ENCODE measurements around the gene TAAR1. TPM values are rescaled to one million over a fixed set of nuclear protein-coding genes. Genes with fewer than 3 reads are reported as not detected.

Gene TAAR1
- total RNA-seq, 1 experiment from 2014 or later: not detected

DNA sequence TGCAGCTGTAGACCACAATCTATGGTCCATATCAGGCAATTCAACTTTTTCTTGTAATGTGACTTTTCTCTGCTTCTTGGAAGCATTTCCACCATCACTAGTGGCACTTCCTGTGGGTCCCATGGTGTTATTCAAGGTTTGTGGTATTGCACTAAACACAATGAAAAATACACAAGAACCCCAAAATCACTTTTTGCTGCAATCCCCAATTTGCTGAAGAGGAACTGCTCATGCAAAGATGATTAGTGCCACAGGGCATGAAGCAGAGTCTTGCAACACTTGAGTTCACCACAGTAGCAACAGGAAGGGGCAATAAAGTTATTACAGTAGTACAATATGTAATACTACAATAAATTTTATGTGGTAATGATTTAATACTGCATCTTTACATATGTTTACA is 16.8 kb upstream of the TAAR1 start (continued):
- TF ChIP-seq ZNF532 (CRISPR knock-in tag; IDR thresholded peaks at IDR 0.05; ENCODE audit: borderline replicate concordance) (no peak), GABPB1 (CRISPR knock-in tag; IDR thresholded peaks at IDR 0.05) (no peak), TEAD1 (CRISPR knock-in tag; IDR thresholded peaks at IDR 0.05) (no peak), NR1H2 (CRISPR knock-in tag; IDR thresholded peaks at IDR 0.05) (no peak), NFATC4 (CRISPR knock-in tag; IDR thresholded peaks at IDR 0.05) (no peak)
- TF ChIP-seq, protein P1, sequence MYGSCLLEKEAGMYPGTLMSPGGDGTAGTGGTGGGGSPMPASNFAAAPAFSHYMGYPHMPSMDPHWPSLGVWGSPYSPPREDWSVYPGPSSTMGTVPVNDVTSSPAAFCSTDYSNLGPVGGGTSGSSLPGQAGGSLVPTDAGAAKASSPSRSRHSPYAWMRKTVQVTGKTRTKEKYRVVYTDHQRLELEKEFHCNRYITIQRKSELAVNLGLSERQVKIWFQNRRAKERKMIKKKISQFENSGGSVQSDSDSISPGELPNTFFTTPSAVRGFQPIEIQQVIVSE (CRISPR knock-in tag; IDR thresholded peaks at IDR 0.05; ENCODE audit: borderline replicate concordance): no peak
- TF ChIP-seq, protein P2, sequence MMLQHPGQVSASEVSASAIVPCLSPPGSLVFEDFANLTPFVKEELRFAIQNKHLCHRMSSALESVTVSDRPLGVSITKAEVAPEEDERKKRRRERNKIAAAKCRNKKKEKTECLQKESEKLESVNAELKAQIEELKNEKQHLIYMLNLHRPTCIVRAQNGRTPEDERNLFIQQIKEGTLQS (CRISPR knock-in tag; conservative IDR thresholded peaks at IDR 0.05): no peak
- TF ChIP-seq, protein P3, sequence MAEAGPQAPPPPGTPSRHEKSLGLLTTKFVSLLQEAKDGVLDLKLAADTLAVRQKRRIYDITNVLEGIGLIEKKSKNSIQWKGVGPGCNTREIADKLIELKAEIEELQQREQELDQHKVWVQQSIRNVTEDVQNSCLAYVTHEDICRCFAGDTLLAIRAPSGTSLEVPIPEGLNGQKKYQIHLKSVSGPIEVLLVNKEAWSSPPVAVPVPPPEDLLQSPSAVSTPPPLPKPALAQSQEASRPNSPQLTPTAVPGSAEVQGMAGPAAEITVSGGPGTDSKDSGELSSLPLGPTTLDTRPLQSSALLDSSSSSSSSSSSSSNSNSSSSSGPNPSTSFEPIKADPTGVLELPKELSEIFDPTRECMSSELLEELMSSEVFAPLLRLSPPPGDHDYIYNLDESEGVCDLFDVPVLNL (CRISPR knock-in tag; IDR thresholded peaks at IDR 0.05; ENCODE audit: borderline replicate concordance, low read depth): no peak
- TF ChIP-seq, protein P4, sequence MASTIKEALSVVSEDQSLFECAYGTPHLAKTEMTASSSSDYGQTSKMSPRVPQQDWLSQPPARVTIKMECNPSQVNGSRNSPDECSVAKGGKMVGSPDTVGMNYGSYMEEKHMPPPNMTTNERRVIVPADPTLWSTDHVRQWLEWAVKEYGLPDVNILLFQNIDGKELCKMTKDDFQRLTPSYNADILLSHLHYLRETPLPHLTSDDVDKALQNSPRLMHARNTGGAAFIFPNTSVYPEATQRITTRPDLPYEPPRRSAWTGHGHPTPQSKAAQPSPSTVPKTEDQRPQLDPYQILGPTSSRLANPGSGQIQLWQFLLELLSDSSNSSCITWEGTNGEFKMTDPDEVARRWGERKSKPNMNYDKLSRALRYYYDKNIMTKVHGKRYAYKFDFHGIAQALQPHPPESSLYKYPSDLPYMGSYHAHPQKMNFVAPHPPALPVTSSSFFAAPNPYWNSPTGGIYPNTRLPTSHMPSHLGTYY (CRISPR knock-in tag; IDR thresholded peaks at IDR 0.05): no peak

- H3K36me3 Mint-ChIP-seq: no peaks in the 10 kb centered on the region
- ATAC-seq (peak; percentile 77), DNase-seq (ENCODE audit: low spot score) (no peak)
- no peaks in the 10 kb centered on the region for H3K4me1 Mint-ChIP-seq
- CTCF ChIA-PET: interaction anchor here (1.4 kb wide), 1 partner anchor 40 kb away, joined by 5 read pairs; no protein-coding TSS in a partner anchor
- H3K27ac Mint-ChIP-seq: 0 out of 2 replicates have a peak overlapping the region, but pooled peaks have one; percentile 4
- no peak overlapping the region for H3K4me3 Mint-ChIP-seq
- POLR2A ChIA-PET: no interaction called here
- no peaks in the 10 kb centered on the region for H3K27me3 Mint-ChIP-seq (ENCODE audit: low read depth)
- H3K9me3 Mint-ChIP-seq: no peaks in the 10 kb centered on the region
- TF ChIP-seq ZNF317 (CRISPR knock-in tag; IDR thresholded peaks at IDR 0.05; ENCODE audit: borderline replicate concordance, low read depth) (no peak), MYBL2 (CRISPR knock-in tag; IDR thresholded peaks at IDR 0.05) (no peak), NFATC4 (CRISPR knock-in tag; IDR thresholded peaks at IDR 0.05) (no peak), ESRRA (CRISPR knock-in tag; IDR thresholded peaks at IDR 0.05; ENCODE audit: borderline replicate concordance) (no peak), NR3C1 (CRISPR knock-in tag; conservative IDR thresholded peaks at IDR 0.05; ENCODE audit: low read depth) (no peak), JUN (CRISPR knock-in tag; IDR thresholded peaks at IDR 0.05) (no peak), FOXJ3 (CRISPR knock-in tag; IDR thresholded peaks at IDR 0.05; ENCODE audit: borderline replicate concordance) (no peak), IRF2 (CRISPR knock-in tag; IDR thresholded peaks at IDR 0.05; ENCODE audit: borderline replicate concordance, low read depth) (no peak), CREB1 (CRISPR knock-in tag; IDR thresholded peaks at IDR 0.05) (no peak)
- TF ChIP-seq, protein P5, sequence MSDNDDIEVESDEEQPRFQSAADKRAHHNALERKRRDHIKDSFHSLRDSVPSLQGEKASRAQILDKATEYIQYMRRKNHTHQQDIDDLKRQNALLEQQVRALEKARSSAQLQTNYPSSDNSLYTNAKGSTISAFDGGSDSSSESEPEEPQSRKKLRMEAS (CRISPR knock-in tag; IDR thresholded peaks at IDR 0.05): no peak
- TF ChIP-seq, protein P6, sequence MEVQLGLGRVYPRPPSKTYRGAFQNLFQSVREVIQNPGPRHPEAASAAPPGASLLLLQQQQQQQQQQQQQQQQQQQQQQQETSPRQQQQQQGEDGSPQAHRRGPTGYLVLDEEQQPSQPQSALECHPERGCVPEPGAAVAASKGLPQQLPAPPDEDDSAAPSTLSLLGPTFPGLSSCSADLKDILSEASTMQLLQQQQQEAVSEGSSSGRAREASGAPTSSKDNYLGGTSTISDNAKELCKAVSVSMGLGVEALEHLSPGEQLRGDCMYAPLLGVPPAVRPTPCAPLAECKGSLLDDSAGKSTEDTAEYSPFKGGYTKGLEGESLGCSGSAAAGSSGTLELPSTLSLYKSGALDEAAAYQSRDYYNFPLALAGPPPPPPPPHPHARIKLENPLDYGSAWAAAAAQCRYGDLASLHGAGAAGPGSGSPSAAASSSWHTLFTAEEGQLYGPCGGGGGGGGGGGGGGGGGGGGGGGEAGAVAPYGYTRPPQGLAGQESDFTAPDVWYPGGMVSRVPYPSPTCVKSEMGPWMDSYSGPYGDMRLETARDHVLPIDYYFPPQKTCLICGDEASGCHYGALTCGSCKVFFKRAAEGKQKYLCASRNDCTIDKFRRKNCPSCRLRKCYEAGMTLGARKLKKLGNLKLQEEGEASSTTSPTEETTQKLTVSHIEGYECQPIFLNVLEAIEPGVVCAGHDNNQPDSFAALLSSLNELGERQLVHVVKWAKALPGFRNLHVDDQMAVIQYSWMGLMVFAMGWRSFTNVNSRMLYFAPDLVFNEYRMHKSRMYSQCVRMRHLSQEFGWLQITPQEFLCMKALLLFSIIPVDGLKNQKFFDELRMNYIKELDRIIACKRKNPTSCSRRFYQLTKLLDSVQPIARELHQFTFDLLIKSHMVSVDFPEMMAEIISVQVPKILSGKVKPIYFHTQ (CRISPR knock-in tag; IDR thresholded peaks at IDR 0.05): no peak
- TF ChIP-seq, protein P7, sequence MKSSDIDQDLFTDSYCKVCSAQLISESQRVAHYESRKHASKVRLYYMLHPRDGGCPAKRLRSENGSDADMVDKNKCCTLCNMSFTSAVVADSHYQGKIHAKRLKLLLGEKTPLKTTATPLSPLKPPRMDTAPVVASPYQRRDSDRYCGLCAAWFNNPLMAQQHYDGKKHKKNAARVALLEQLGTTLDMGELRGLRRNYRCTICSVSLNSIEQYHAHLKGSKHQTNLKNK (CRISPR knock-in tag; IDR thresholded peaks at IDR 0.05): no peak
- TF ChIP-seq, protein P8, sequence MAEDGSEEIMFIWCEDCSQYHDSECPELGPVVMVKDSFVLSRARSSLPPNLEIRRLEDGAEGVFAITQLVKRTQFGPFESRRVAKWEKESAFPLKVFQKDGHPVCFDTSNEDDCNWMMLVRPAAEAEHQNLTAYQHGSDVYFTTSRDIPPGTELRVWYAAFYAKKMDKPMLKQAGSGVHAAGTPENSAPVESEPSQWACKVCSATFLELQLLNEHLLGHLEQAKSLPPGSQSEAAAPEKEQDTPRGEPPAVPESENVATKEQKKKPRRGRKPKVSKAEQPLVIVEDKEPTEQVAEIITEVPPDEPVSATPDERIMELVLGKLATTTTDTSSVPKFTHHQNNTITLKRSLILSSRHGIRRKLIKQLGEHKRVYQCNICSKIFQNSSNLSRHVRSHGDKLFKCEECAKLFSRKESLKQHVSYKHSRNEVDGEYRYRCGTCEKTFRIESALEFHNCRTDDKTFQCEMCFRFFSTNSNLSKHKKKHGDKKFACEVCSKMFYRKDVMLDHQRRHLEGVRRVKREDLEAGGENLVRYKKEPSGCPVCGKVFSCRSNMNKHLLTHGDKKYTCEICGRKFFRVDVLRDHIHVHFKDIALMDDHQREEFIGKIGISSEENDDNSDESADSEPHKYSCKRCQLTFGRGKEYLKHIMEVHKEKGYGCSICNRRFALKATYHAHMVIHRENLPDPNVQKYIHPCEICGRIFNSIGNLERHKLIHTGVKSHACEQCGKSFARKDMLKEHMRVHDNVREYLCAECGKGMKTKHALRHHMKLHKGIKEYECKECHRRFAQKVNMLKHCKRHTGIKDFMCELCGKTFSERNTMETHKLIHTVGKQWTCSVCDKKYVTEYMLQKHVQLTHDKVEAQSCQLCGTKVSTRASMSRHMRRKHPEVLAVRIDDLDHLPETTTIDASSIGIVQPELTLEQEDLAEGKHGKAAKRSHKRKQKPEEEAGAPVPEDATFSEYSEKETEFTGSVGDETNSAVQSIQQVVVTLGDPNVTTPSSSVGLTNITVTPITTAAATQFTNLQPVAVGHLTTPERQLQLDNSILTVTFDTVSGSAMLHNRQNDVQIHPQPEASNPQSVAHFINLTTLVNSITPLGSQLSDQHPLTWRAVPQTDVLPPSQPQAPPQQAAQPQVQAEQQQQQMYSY (CRISPR knock-in tag; IDR thresholded peaks at IDR 0.05): no peak
Measured at GRCh38 chr6:132675002-132675401, 16.0 kb upstream of the TAAR1 start.

All from WTC11 (cell line).